Adrenal gland (tissue), 12 donors: ENCODE results near the gene RNF183. TPM values are rescaled to one million over a fixed set of nuclear protein-coding genes. Genes with fewer than 3 reads are reported as not detected.

Experiments used
- DNase-seq, 7 donors: peaks; one replicate each; pipeline ENCODE4 v3.0.0-alpha.2; 2019 to 2020
- H3K27ac ChIP-seq, 5 donors: fragments of 200-600 bp; sonication (generic) in 4 of 5; 1 replicate in 3 of 5; 2 replicates in 2 of 5; pipeline versions ENCODE4 v1.5.1 to v1.8.0; 2016 to 2020; ENCODE audit warnings: mild to moderate bottlenecking in 1 of 5
- H3K27me3 ChIP-seq: fragments of 200-600 bp; 2 replicates; pipeline ENCODE4 v1.8.0; 2021
- H3K36me3 ChIP-seq, 2 donors: fragments of 200-600 bp; replicated peaks in 1 of 2; 1 replicate in 1 of 2; 2 replicates in 1 of 2; pipeline versions ENCODE4 v1.5.1 to v1.8.0; 2018 to 2022
- H3K4me1 ChIP-seq, 2 donors: fragments of 200-600 bp; replicated peaks in 1 of 2; 1 replicate in 1 of 2; 2 replicates in 1 of 2; pipeline versions ENCODE4 v1.5.1 to v1.8.0; 2018 to 2021
- H3K4me3 ChIP-seq, 4 donors: fragments of 200-600 bp; sonication (generic) in 3 of 4; one replicate each; pipeline ENCODE4 v1.5.1; 2016 to 2018
- H3K9me3 ChIP-seq, 3 donors: fragments of 200-600 bp; sonication (generic) in 1 of 3; replicated peaks in 1 of 3; 1 replicate in 2 of 3; 2 replicates in 1 of 3; pipeline versions ENCODE4 v1.5.1 to v1.8.0; 2016 to 2021
- POLR2A ChIP-seq, 2 donors: fragments of 450-650 bp; IDR thresholded peaks; one replicate each; pipeline ENCODE4 v1.6.1; 2017; ENCODE audit warnings: antibody characterized with exemption in 2 of 2, mild to moderate bottlenecking in 2 of 2, moderate library complexity in 1 of 2
- WGBS, 4 donors: extraction: QIAGEN DNeasy Blood & Tissue Kit in 2 of 4; methylation state at CpG; one replicate each; pipeline versions ENCODE4 v1.1.5 to v1.1.7; 2013 to 2017; 5-methylcytosine and 5-hydroxymethylcytosine counted together
- intact Hi-C, 2 donors: fragments of 100-400 bp; cut with DNase I; formaldehyde crosslinking; loops; one replicate each; pipeline versions ENCODE4 v1.14.1 to v1.15.0; 2022 to 2023
- polyA plus RNA-seq, 3 donors: library from polyadenylated mRNA; stranded (reverse); fragments of 200-250 nt in 2 of 3; fragments of 350-450 nt in 1 of 3; fragmentation: Illumina TruSeq in 1 of 3; extraction: RNeasy Lipid Tissue Mini Kit (QIAGEN cat#74804) in 1 of 3; gene quantifications; one replicate each; pipeline ENCODE4 v1.2.3, GENCODE V29; 2013 to 2014
- total RNA-seq, 9 donors: library from RNA; depleted of rRNA in 4 of 9; stranded (reverse); fragments of >200 nt in 4 of 9; fragments of 120-200 nt in 1 of 9; fragmentation: NEBNext Ultra II Directional in 1 of 9; extraction: Animal tissue kit (Norgen Biotek cat#: 25700) in 1 of 9; gene quantifications; one replicate each; pipeline versions ENCODE4 v1.1.0 to v1.2.4, GENCODE V29; 2013 to 2023
- TF ChIP-seq, protein P1 (sequence below), 6 experiments: fragments of 450-650 bp in 4 of 6; fragments of 200-600 bp in 2 of 6; sonication (generic) in 1 of 6; IDR thresholded peaks; 1 replicate in 5 of 6; 2 replicates in 1 of 6; pipeline versions ENCODE4 v1.5.1 to v1.8.0; 2016 to 2021; ENCODE audit warnings: antibody characterized with exemption in 6 of 6, mild to moderate bottlenecking in 2 of 6, moderate library complexity in 1 of 6
- donor health status: healthy with polysubstance abuse.
- donor health status: Bipolar disorder and iron deficiency.
- donor health status: DM: yes; HTN: yes; CAD: no.
- donor health status: DM: no; HTN: no; CAD: no.
- donor health status: DM: no; HTN: no; CAD: no.
- donor health status: DM: yes; HTN: yes; CAD: no.

RNF183 gene
- total and polyA plus RNA-seq, 12 donors: 0.11 to 0.48 (median 0.26) TPM; not detected in 8

DNA sequence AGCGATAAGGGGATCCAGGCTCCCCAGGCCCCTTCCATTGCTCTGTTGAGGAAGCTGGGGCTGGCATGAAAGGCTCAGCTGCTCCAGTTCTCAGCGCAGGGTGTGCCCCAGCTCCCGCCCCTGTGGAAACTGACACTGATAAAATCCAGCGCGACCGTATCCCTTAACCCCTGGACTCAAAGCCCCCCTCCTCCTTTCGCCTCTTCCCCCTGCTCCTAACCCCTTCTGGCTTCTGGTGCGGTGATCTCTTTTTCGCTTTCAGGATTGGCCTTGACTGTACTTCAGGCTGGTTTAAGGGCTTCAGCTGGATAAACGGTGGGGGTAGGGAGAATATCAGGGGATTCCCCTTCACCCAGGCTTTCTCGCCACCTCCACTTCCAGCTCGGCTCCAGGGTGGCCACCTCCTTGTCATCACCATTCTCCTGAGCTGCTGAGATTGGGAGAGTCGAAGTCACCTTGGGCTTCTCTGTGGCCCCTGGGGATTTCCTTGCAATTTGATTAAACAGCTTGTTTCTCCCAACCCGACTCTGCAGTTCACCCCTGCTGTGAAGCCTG, 47.0 kb upstream of the RNF183 start:
- no peak overlapping the region for H3K27ac ChIP-seq

DNA sequence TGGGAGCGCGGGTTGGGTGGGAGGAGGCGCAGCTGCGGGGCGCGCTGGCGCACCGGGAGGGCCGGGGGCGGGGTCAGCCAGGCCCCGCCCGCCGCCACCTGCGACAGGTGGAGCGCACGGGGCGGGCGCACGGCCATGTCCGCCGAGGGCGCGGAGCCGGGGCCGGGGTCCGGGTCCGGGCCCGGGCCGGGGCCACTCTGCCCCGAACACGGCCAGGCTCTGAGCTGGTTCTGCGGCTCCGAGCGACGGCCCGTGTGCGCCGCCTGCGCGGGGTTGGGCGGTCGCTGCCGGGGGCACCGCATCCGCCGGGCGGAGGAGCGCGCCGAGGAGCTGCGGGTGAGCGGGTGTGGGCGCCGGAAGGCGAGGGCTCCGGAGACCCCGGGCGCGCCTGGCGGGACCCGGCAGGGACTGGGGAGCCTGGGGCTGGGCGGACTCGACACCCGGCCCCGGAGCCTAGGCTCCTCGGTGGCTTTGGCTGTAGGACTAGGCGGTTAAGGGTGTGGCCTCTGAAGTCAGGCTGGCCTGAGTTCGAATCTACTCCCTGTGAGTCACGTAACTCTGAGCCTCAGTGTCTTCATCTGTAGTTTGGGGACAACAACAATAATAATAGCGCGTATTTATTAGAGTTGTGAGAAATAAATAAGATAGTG, 46.4 kb upstream of the RNF183 start, which contains the start of gene BSPRY:
Gene BSPRY (plus strand): TSS at position 97 of the 650 bp plus-strand sequence. CDS start 39 bp downstream, at position 136.
- H3K36me3 ChIP-seq: no peaks in the 10 kb centered on the region
- intact Hi-C loops: no loop called here
- peak within 1 kb of the TSS in 2 of 4 donors; percentile 27 to 85 for H3K4me3 ChIP-seq
- DNase-seq: peak in 1 of 7 donors; percentile 42
- no peak for TF ChIP-seq POLR2A (IDR thresholded peaks at IDR 0.05)
- TF ChIP-seq, protein P1, sequence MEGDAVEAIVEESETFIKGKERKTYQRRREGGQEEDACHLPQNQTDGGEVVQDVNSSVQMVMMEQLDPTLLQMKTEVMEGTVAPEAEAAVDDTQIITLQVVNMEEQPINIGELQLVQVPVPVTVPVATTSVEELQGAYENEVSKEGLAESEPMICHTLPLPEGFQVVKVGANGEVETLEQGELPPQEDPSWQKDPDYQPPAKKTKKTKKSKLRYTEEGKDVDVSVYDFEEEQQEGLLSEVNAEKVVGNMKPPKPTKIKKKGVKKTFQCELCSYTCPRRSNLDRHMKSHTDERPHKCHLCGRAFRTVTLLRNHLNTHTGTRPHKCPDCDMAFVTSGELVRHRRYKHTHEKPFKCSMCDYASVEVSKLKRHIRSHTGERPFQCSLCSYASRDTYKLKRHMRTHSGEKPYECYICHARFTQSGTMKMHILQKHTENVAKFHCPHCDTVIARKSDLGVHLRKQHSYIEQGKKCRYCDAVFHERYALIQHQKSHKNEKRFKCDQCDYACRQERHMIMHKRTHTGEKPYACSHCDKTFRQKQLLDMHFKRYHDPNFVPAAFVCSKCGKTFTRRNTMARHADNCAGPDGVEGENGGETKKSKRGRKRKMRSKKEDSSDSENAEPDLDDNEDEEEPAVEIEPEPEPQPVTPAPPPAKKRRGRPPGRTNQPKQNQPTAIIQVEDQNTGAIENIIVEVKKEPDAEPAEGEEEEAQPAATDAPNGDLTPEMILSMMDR (IDR thresholded peaks at IDR 0.05): no peak
- peaks cover 0 to 7% of the 10 kb centered on the region in 2 donors for H3K4me1 ChIP-seq
- H3K27ac ChIP-seq: no peak within 1 kb of the TSS
- 0 to 9% (median 1%) methylated on average over 5 to 71 of the region's 71 CpGs for WGBS, 4 donors
- no peaks in the 10 kb centered on the region for H3K27me3 ChIP-seq
- no peaks in the 10 kb centered on the region for H3K9me3 ChIP-seq

More for the DNA sequence above, 47.0 kb upstream of the RNF183 start:
- Histone ChIP-seq H3K9me3 (no peaks in the 10 kb centered on the region), H3K27me3 (no peaks in the 10 kb centered on the region), H3K4me1 (peaks cover 0 to 7% of the 10 kb centered on the region in 2 donors), H3K4me3 (peak overlapping the region in 1 of 4 donors; percentile 85), H3K36me3 (no peaks in the 10 kb centered on the region)
- peak in 1 of 7 donors; percentile 43 for DNase-seq
- intact Hi-C loops: no loop called here
- TF ChIP-seq POLR2A (IDR thresholded peaks at IDR 0.05): no peak
- TF ChIP-seq, protein P1 (IDR thresholded peaks at IDR 0.05): no peak
- WGBS, 4 donors: 8 to 11% (median 10%) methylated on average over 13 to 14 of the region's 14 CpGs

GRCh38 chr9:113349066-113349444, 45.9 kb upstream of the RNF183 start:
- Histone ChIP-seq H3K4me1 (peaks cover 0 to 10% of the 10 kb centered on the region in 2 donors), H3K27me3 (no peaks in the 10 kb centered on the region), H3K9me3 (no peaks in the 10 kb centered on the region), H3K4me3 (peak overlapping the region in 2 of 4 donors; percentile 27 to 85), H3K27ac (no peak overlapping the region), H3K36me3 (no peaks in the 10 kb centered on the region)
- WGBS, 4 donors: 23 to 33% (median 28%) methylated on average over 11 to 13 of the region's 13 CpGs
- TF ChIP-seq, protein P1 (IDR thresholded peaks at IDR 0.05): no peak
- TF ChIP-seq POLR2A (IDR thresholded peaks at IDR 0.05): no peak
- intact Hi-C loops: no loop called here
- peak in 1 of 7 donors; percentile 49 for DNase-seq

GRCh38 chr9:113348437-113348836, 45.3 kb upstream of the RNF183 start:
- Histone ChIP-seq H3K9me3 (no peaks in the 10 kb centered on the region), H3K27me3 (no peaks in the 10 kb centered on the region), H3K4me3 (no peak overlapping the region), H3K27ac (no peak overlapping the region), H3K36me3 (no peaks in the 10 kb centered on the region), H3K4me1 (peaks cover 0 to 14% of the 10 kb centered on the region in 2 donors)
- DNase-seq: no peak
- WGBS, 4 donors: 87 to 90% (median 88%) methylated on average over 3 of the region's 3 CpGs
- TF ChIP-seq POLR2A (IDR thresholded peaks at IDR 0.05): no peak
- TF ChIP-seq, protein P1 (IDR thresholded peaks at IDR 0.05): no peak
- intact Hi-C loops: no loop called here
